ENCODE data around the gene IVD.

DNA sequence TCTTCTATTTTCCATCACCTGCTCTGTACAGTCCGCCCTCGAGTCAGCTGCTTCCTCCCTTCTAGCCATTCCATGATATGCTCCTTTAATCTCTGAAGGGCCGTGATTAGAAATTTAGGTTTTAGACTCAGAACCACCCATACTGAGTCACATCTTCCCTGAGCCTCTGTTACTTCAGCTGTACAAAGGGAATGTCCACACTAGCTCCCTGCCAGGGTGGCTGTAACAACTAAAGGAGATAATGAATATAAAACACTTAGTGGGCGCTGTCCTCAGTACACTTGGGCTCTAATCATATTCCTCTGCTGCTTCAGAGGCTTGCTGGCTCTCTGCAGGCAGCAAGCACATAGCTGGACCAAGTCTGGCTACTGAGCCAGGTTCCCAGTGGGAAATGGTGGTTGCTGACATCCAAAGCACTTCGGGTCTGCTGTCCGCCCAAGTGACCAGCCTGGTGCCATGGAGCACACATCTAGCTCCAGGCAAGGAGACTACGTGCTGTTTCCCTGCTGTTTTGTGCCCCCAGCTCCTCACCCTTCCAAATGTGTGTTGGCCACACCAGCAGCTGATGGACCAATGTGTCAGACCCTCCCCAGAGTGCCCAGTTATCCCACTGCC is 64.3 kb downstream of the IVD start:
- TF ChIP-seq, protein P1, sequence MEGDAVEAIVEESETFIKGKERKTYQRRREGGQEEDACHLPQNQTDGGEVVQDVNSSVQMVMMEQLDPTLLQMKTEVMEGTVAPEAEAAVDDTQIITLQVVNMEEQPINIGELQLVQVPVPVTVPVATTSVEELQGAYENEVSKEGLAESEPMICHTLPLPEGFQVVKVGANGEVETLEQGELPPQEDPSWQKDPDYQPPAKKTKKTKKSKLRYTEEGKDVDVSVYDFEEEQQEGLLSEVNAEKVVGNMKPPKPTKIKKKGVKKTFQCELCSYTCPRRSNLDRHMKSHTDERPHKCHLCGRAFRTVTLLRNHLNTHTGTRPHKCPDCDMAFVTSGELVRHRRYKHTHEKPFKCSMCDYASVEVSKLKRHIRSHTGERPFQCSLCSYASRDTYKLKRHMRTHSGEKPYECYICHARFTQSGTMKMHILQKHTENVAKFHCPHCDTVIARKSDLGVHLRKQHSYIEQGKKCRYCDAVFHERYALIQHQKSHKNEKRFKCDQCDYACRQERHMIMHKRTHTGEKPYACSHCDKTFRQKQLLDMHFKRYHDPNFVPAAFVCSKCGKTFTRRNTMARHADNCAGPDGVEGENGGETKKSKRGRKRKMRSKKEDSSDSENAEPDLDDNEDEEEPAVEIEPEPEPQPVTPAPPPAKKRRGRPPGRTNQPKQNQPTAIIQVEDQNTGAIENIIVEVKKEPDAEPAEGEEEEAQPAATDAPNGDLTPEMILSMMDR (IDR thresholded peaks at IDR 0.05) = no peak
- no peak for TF ChIP-seq POLR2A (IDR thresholded peaks at IDR 0.05; ENCODE audit: low read depth)

Data from esophagus muscularis mucosa (tissue), 3 donors.